Keratinocyte (primary cell): ENCODE results near the gene C14orf39. TPM values are rescaled to one million over a fixed set of nuclear protein-coding genes. Genes with fewer than 3 reads are reported as not detected.

Experiments used
- DNase-seq: peaks from one replicate; pipeline ENCODE4 v3.0.0-alpha.2; 2011; ENCODE audit warnings: low read depth, missing footprints, low spot score
- FAIRE-seq: peaks from 2 replicates; lab custom pipeline; 2011; peaks lifted over from hg19 to GRCh38; lab: Jason Lieb, UNC
- H2AFZ ChIP-seq: 2 replicates; pipeline ENCODE4 v1.6.0; 2012; ENCODE audit warnings: low read length, control low read depth, inconsistent platforms; ENCODE audit not compliant: control insufficient read depth
- H3K27ac ChIP-seq: 2 replicates; pipeline ENCODE4 v1.5.1; 2011; ENCODE audit warnings: low read length; ENCODE audit not compliant: control insufficient read depth, insufficient read depth
- H3K27me3 ChIP-seq: 3 replicates; pipeline ENCODE4 v1.6.0; 2011; ENCODE audit warnings: low read length; ENCODE audit not compliant: control insufficient read depth, insufficient read depth; ENCODE audit errors: extremely low read depth
- H3K36me3 ChIP-seq, 2 experiments: 2 replicates in 1 of 2; 3 replicates in 1 of 2; pipeline ENCODE4 v1.5.1; 2011; ENCODE audit warnings: low read length in 2 of 2, mild to moderate bottlenecking in 1 of 2; ENCODE audit not compliant: control insufficient read depth in 2 of 2, insufficient read depth in 2 of 2; ENCODE audit errors: extremely low read depth in 1 of 2
- H3K4me1 ChIP-seq: 3 replicates; pipeline ENCODE4 v1.5.1; 2011; ENCODE audit warnings: low read length; ENCODE audit not compliant: control insufficient read depth, insufficient read depth; ENCODE audit errors: extremely low read depth
- H3K4me2 ChIP-seq: 3 replicates; pipeline ENCODE4 v1.6.0; 2011; ENCODE audit warnings: low read depth, low read length; ENCODE audit not compliant: control insufficient read depth, insufficient read depth; ENCODE audit errors: extremely low read depth
- H3K4me3 ChIP-seq, 3 experiments: fragments of 200-600 bp in 1 of 3; sonication (generic) in 1 of 3; 2 replicates in 2 of 3; 3 replicates in 1 of 3; pipeline ENCODE4 v1.5.1; 2011 to 2016; ENCODE audit warnings: low read length in 3 of 3, mild to moderate bottlenecking in 3 of 3, control low read depth in 2 of 3, inconsistent platforms in 1 of 3, low read depth in 1 of 3, mixed read lengths in 1 of 3, mixed run types in 1 of 3, moderate library complexity in 1 of 3; ENCODE audit not compliant: control insufficient read depth in 2 of 3, insufficient read depth in 2 of 3; ENCODE audit errors: extremely low read depth in 1 of 3
- H3K79me2 ChIP-seq: 2 replicates; pipeline ENCODE4 v1.6.0; 2012; ENCODE audit warnings: low read length; ENCODE audit not compliant: control insufficient read depth, insufficient read depth
- H3K9ac ChIP-seq: 3 replicates; pipeline ENCODE4 v1.6.0; 2011; ENCODE audit warnings: low read length; ENCODE audit not compliant: control insufficient read depth, insufficient read depth; ENCODE audit errors: extremely low read depth
- H3K9me1 ChIP-seq: 3 replicates; pipeline ENCODE4 v1.6.0; 2011; ENCODE audit warnings: low read length; ENCODE audit not compliant: control insufficient read depth, insufficient read depth; ENCODE audit errors: extremely low read depth
- H3K9me3 ChIP-seq: 2 replicates; pipeline ENCODE4 v1.5.1; 2012; ENCODE audit warnings: low read depth, low read length; ENCODE audit not compliant: control insufficient read depth
- H4K20me1 ChIP-seq: 3 replicates; pipeline ENCODE4 v1.6.0; 2011; ENCODE audit warnings: low read length; ENCODE audit not compliant: control insufficient read depth, insufficient read depth; ENCODE audit errors: extremely low read depth
- EZH2 ChIP-seq: IDR thresholded peaks from one replicate; pipeline ENCODE4 v1.6.1; 2012; ENCODE audit warnings: inconsistent platforms, mild to moderate bottlenecking, low read length, moderate library complexity
- dilution Hi-C: fragments of 300-500 bp; cut with MboI; formaldehyde crosslinking; loops from one replicate; pipeline ENCODE4 v1.7.0; 2020; ENCODE audit warnings: low sequenced_read_pairs; ENCODE audit not compliant: extremely low pct_ligation_motif_present
- polyA plus RNA-seq, 5 experiments: library from polyadenylated mRNA; depleted of rRNA in 3 of 5; stranded (reverse) in 3 of 5; stranded (forward) in 1 of 5; unstranded in 1 of 5; fragments of >200 nt; gene quantifications; 1 replicate in 1 of 5; 2 replicates in 3 of 5; 3 replicates in 1 of 5; pipeline versions ENCODE4 v1.2.1 to v1.2.3, GENCODE V29; 2011 to 2012; ENCODE audit warnings: missing spikeins in 2 of 5, low read depth in 1 of 5, low replicate concordance in 1 of 5
- TF ChIP-seq, protein P1 (sequence below), 3 experiments: IDR thresholded peaks in 1 of 3; conservative IDR thresholded peaks in 1 of 3; optimal IDR thresholded peaks in 1 of 3; 2 replicates in 2 of 3; 3 replicates in 1 of 3; pipeline versions ENCODE3 to v1.5.1; 2011; ENCODE audit warnings: low read length in 3 of 3, mild to moderate bottlenecking in 3 of 3, moderate library complexity in 2 of 3, control low read depth in 1 of 3, inconsistent platforms in 1 of 3; ENCODE audit not compliant: insufficient read depth in 2 of 3; ENCODE audit errors: extremely low read depth in 1 of 3

The C14orf39 gene
- polyA plus RNA-seq, 1 donor (not counting 4 experiments of a cell fraction or from before 2014, with no cell fraction given), result not detected

DNA sequence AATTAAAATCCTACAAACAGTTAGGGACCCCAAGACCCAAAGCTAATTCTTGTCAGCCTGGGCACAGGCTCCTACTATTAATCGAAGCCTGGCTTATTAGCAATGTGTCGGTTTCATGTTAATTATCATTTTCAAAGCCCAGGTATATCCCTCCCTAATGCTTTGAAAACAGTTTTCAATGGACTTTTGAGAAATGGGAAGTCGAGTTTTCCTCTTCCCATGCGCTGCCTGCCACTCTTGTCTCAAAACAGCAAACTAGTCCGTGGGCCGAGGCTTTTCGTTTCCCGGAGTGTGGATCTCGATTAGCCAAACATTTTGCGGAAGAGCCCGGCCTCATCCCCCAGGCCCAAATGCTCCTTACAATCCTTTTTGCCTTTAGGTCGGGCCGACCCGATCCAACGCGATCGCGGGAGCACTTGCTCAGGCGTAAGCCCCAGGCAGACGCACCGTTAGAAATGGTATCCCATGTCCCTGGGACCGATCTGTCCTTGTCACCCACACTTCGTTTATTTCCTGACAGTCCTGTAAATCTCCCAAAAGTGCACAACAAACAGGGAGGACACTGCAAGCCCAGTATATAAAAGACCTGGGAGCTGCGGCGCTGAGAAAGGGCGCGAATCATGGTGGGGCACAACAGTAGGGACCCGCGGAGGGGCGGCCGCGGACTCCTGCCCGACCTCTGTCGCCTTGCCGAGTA, 24.5 kb upstream of the C14orf39 start:
- no peaks in the 10 kb centered on the region for H3K9me3 ChIP-seq
- H3K4me1 ChIP-seq, result no peaks in the 10 kb centered on the region
- DNase-seq, result no peak
- no peak overlapping the region for H3K27ac ChIP-seq
- H3K9ac ChIP-seq, result no peak overlapping the region
- H2AFZ ChIP-seq, result no peak overlapping the region
- H3K79me2 ChIP-seq, result no peaks in the 10 kb centered on the region
- H3K4me2 ChIP-seq, result no peak overlapping the region
- no peak for FAIRE-seq
- no peaks in the 10 kb centered on the region for H3K36me3 ChIP-seq
- TF ChIP-seq EZH2, result no peak
- TF ChIP-seq, protein P1, sequence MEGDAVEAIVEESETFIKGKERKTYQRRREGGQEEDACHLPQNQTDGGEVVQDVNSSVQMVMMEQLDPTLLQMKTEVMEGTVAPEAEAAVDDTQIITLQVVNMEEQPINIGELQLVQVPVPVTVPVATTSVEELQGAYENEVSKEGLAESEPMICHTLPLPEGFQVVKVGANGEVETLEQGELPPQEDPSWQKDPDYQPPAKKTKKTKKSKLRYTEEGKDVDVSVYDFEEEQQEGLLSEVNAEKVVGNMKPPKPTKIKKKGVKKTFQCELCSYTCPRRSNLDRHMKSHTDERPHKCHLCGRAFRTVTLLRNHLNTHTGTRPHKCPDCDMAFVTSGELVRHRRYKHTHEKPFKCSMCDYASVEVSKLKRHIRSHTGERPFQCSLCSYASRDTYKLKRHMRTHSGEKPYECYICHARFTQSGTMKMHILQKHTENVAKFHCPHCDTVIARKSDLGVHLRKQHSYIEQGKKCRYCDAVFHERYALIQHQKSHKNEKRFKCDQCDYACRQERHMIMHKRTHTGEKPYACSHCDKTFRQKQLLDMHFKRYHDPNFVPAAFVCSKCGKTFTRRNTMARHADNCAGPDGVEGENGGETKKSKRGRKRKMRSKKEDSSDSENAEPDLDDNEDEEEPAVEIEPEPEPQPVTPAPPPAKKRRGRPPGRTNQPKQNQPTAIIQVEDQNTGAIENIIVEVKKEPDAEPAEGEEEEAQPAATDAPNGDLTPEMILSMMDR (optimal IDR thresholded peaks at IDR 0.05 in 1 of 3, IDR thresholded peaks at IDR 0.05 in 1 of 3, conservative IDR thresholded peaks at IDR 0.05 in 1 of 3; ENCODE audit: extremely low read depth in 1 of 3, insufficient read depth in 2 of 3, low read length in 3 of 3), result no peak
- dilution Hi-C loops, result no loop called here
- peaks cover 100% of the 10 kb centered on the region for H3K27me3 ChIP-seq
- no peak overlapping the region for H3K4me3 ChIP-seq
- H4K20me1 ChIP-seq, result peaks cover 5% of the 10 kb centered on the region
- no peaks in the 10 kb centered on the region for H3K9me1 ChIP-seq

DNA sequence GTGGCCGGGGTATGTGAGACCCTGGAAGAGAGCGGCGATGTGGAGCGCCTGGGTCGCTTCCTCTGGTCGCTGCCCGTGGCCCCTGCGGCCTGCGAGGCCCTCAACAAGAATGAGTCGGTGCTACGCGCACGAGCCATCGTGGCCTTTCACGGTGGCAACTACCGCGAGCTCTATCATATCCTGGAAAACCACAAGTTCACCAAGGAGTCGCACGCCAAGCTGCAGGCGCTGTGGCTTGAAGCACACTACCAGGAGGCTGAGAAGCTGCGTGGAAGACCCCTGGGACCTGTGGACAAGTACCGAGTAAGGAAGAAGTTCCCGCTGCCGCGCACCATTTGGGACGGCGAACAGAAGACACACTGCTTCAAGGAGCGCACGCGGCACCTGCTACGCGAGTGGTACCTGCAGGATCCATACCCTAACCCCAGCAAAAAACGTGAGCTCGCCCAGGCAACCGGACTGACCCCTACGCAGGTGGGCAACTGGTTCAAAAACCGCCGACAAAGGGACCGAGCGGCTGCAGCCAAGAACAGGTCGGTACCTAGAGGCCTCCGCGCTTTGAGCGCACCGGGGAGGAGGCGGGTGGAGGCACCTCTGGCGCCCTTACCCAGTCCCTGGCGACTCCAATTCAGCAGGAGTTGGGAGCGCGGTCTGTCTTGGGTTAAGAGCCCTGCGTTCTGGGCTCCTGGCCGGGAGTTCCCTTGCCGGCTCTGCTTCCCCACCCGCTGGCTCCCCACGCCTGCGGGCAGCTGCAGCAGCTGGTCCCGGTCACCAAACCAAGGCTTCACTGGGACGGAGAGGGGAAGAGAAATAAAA, 23.8 kb upstream of the C14orf39 start:
- DNase-seq (no peak), FAIRE-seq (no peak)
- dilution Hi-C loops, result no loop called here
- no peaks in the 10 kb centered on the region for H3K79me2 ChIP-seq
- H3K4me3 ChIP-seq, result no peak overlapping the region
- H3K27ac ChIP-seq, result no peak overlapping the region
- TF ChIP-seq EZH2, result peak; percentile 98
- TF ChIP-seq, protein P1 (optimal IDR thresholded peaks at IDR 0.05 in 1 of 3, IDR thresholded peaks at IDR 0.05 in 1 of 3, conservative IDR thresholded peaks at IDR 0.05 in 1 of 3; ENCODE audit: extremely low read depth in 1 of 3, insufficient read depth in 2 of 3, low read length in 3 of 3), result no peak
- H3K9ac ChIP-seq, result no peak overlapping the region
- peaks cover 5% of the 10 kb centered on the region for H4K20me1 ChIP-seq
- no peaks in the 10 kb centered on the region for H3K4me1 ChIP-seq
- no peaks in the 10 kb centered on the region for H3K36me3 ChIP-seq
- no peaks in the 10 kb centered on the region for H3K9me3 ChIP-seq
- H3K27me3 ChIP-seq, result peaks cover 98% of the 10 kb centered on the region
- no peak overlapping the region for H3K4me2 ChIP-seq
- no peak overlapping the region for H2AFZ ChIP-seq
- H3K9me1 ChIP-seq, result no peaks in the 10 kb centered on the region
